Smooth muscle cell of the pulmonary artery (primary cell): ENCODE results near the gene RALBP1. TPM values are rescaled to one million over a fixed set of nuclear protein-coding genes. Genes with fewer than 3 reads are reported as not detected.

Source experiments
- total RNA-seq: library from RNA; depleted of rRNA; stranded (reverse); fragments of >200 nt; gene quantifications from 2 replicates; pipeline ENCODE4 v1.2.3, GENCODE V29; 2014

RALBP1 gene
- total RNA-seq = 58.7 and 71.1 TPM in 2 replicates

DNA sequence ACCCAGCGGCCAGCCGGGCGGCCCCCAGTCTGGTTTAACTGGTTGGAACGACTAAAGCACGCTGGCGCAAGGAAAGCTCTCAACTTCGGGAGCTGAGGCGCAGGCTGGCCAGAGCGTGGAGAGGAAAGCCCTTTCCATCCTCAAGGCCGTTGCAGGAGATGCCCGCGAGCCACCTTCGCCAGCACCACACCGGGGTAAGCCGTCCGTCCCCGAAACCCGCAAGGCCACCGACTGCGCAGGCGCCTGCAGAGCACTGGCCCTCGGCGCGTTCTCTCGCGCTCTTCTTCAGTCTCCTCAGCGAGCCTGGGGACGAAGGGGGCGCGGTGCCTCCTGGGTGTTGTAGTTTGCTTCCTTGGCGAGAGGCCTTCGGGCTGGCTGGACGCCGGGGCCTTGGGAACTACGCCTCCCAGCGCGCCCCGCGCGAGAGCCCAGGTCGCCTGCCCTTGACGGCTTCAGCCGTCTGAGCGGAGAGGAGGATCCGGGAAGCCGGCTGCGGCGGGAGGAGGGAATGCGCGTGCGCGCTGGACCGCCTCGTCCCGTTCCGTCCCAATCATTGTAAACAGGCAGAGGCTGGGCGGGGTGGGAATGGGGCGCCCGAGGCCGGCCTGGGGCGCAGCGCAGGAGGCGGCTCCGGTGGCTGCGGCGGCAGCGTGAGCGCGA lies at the start of gene RALBP1:
RALBP1 (plus strand) TSS at position 531 of the 660 bp plus-strand sequence. CDS start 37,533 bp downstream, outside the sequence.

Other genes starting within 250 kb of the RALBP1 start
- 148 and 152 TPM in 2 replicates for gene TWSG1, start 140.7 kb upstream of the RALBP1 start, total RNA-seq
- gene PPP4R1, start 139.0 kb downstream of the RALBP1 start, total RNA-seq = 80.3 and 91.7 TPM in 2 replicates
- gene RAB31, start 232.8 kb downstream of the RALBP1 start, total RNA-seq = 55.3 and 63.8 TPM in 2 replicates